Activated CD8-positive, alpha-beta memory T cell treated with anti-CD3 and anti-CD28 coated beads for 36 hours (primary cell): ENCODE measurements around the gene CAPS. TPM values are rescaled to one million over a fixed set of nuclear protein-coding genes. Genes with fewer than 3 reads are reported as not detected.

Experiments
- CTCF ChIA-PET: fragments of 350-600 bp; sonication (Branson Sonifier 250); formaldehyde crosslinking; loops from one replicate; lab custom pipeline; 2021; ENCODE audit warnings: antibody characterized with exemption; lab: Charles Lee
- POLR2A ChIA-PET: fragments of 350-600 bp; sonication (Branson Sonifier 250); formaldehyde crosslinking; loops from one replicate; lab custom pipeline; 2021; ENCODE audit warnings: antibody characterized with exemption; lab: Charles Lee
- total RNA-seq, 2 experiments: library from RNA; stranded (reverse); gene quantifications; one replicate each; pipeline ENCODE4 v1.2.3, GENCODE V29; 2021

CAPS gene
- total RNA-seq, 2 experiments from 2014 or later = 1.7 to 2.2 TPM

GRCh38 chr19:5947435-5947834 lies 33.4 kb downstream of the CAPS start:
- CTCF ChIA-PET = interaction anchor here (1.1 kb wide), 1 partner anchor 119 kb away, joined by 3 read pairs; no protein-coding TSS in a partner anchor

GRCh38 chr19:5948752-5949564 lies 34.9 kb downstream of the CAPS start:
- POLR2A ChIA-PET = interaction anchor here (1.7 kb wide), 1 partner anchor 230 kb away, joined by 5 read pairs; no protein-coding TSS in a partner anchor
- CTCF ChIA-PET = interaction anchor here (0.9 to 1.5 kb wide), 7 partner anchors 9 to 74 kb away, joined by 3 to 4 read pairs (median 3); no protein-coding TSS in a partner anchor

More at GRCh38 chr19:5947435-5947834, 33.4 kb downstream of the CAPS start:
- POLR2A ChIA-PET = interaction anchor here (0.6 to 1.1 kb wide), 2 partner anchors 43 to 303 kb away, joined by 3 to 4 read pairs; no protein-coding TSS in a partner anchor

- ChIA-PET POLR2A (interaction anchor here (0.6 to 1.7 kb wide), 3 partner anchors 13 to 231 kb away, joined by 3 to 13 read pairs (median 5); partner anchors contain the start of gene NDUFA11), CTCF (interaction anchor here (1.0 to 1.1 kb wide), 2 partner anchors 37 to 40 kb away, joined by 3 read pairs; no protein-coding TSS in a partner anchor)
These were observed 35.8 kb downstream of the CAPS start for GRCh38 chr19:5949792-5950305.

DNA sequence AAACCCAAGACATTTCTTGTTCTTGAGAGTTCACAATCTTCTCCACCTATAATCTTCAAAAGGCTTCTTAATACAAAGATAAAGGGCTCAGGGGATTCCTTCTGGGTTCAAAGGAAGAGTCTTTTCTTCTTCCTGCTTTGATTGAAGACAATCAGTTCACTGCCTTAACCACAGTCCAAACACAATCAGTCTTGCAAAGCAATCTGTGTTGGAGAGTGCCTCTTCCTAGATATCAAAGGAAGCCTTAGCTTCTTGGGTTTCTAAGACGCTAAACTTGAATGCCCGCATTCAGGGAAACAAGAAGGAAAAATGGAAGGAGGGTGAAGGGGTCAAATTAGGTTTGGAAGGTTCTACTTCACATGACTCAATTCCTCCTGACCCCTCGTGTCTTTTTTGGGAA lies 36.7 kb downstream of the CAPS start:
- ChIA-PET POLR2A (interaction anchor here (1.0 kb wide), 1 partner anchor 12 kb away, joined by 3 read pairs; no protein-coding TSS in a partner anchor), CTCF (interaction anchor here (1.0 kb wide), 1 partner anchor 37 kb away, joined by 3 read pairs; no protein-coding TSS in a partner anchor)

GRCh38 chr19:5951338-5951861 lies 37.3 kb downstream of the CAPS start:
- ChIA-PET CTCF (interaction anchor here (1.0 kb wide), 1 partner anchor 33 kb away, joined by 3 read pairs; no protein-coding TSS in a partner anchor), POLR2A (interaction anchor here (0.7 kb wide), 1 partner anchor 27 kb away, joined by 12 read pairs; the partner anchor contains the start of gene RANBP3)

DNA sequence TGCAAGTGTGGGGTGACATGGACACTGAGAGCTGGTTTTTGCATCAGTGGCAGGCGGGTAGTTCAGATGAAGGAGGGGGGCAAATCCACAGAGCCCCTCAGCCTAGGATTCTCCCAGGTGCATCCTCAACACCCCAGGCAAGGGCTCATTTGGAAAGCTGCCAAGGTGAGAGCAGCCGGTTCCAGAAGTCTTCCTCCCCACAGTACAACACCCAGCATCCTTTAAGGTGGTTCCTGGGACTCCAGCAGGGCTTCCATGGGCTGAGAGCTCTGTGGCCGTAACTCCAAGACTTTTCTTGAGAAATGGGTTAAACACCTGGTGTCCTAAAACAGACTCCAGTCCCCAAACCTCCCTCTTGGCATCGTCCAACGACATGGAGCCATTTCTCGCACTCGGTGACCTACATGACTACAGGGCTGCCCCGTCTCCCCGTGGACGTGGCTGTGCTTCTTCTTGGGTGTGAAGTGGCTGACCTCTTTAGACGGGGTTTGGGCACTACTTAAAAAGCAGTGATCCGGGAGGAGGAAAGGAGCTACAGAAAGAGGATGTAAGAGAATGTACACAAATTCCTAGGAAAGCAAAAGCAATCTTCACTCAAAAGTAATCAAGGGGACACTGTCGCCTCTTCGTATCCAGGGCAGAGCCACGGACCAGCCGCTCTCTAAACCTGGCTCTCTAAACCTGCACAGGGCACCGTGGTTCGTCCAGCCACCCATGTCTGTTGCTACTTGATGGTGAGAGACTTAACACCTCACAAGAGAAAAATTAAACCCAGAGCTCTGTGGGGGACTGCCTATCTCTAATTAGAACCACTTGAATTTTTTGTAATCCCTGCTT lies 38.4 kb downstream of the CAPS start:
- ChIA-PET POLR2A (interaction anchor here (0.7 to 0.9 kb wide), 2 partner anchors 26 to 49 kb away, joined by 3 to 12 read pairs; partner anchors contain the start of gene RANBP3), CTCF (interaction anchor here (0.6 to 2.0 kb wide), 5 partner anchors 20 to 293 kb away, joined by 3 to 5 read pairs (median 3); partner anchors contain the start of gene NDUFA11)

GRCh38 chr19:5953030-5953589 lies 39.1 kb downstream of the CAPS start:
- POLR2A ChIA-PET = interaction anchor here (0.9 kb wide), 2 partner anchors 25 to 50 kb away, joined by 3 read pairs; partner anchors contain the start of gene RANBP3
- CTCF ChIA-PET = interaction anchor here (0.6 to 2.0 kb wide), 5 partner anchors 19 to 292 kb away, joined by 3 to 5 read pairs (median 3); partner anchors contain the start of gene NDUFA11

- CTCF ChIA-PET = interaction anchor here (1.0 to 2.0 kb wide), 4 partner anchors 19 to 150 kb away, joined by 3 to 5 read pairs (median 4); partner anchors contain the start of gene NDUFA11
- POLR2A ChIA-PET = interaction anchor here (0.9 kb wide), 1 partner anchor 24 kb away, joined by 3 read pairs; the partner anchor contains the start of gene RANBP3
These were observed 39.7 kb downstream of the CAPS start for GRCh38 chr19:5953680-5954213.

DNA sequence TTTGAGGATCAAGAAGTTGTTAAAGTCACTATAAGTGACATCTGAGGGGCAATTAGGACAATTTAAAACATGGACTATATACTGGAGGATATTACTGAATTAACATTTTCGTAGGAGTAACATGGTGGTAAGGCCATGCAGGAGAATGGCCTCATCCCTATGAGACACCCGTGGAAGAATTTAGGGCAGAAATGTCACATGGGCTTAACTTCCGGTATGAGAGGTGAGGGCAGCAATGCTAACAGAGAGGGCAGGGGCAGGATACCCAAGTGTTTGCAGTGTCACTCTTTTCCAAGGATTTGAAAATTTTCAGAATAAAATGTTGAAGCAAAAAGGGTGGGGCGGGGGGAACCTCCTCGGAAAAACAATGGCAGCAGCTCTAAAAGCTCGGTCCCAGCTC lies 40.2 kb downstream of the CAPS start:
- ChIA-PET CTCF (interaction anchor here (2.0 kb wide), 1 partner anchor 18 kb away, joined by 4 read pairs; no protein-coding TSS in a partner anchor), POLR2A (no interaction called here)

GRCh38 chr19:5955636-5955935 lies 41.5 kb downstream of the CAPS start:
- ChIA-PET POLR2A (no interaction called here), CTCF (no interaction called here)

- ChIA-PET POLR2A (no interaction called here), CTCF (interaction anchor here (1.1 to 1.5 kb wide), 2 partner anchors 10 to 12 kb away, joined by 3 to 4 read pairs; no protein-coding TSS in a partner anchor)
These were observed 42.3 kb downstream of the CAPS start for GRCh38 chr19:5956323-5956722.

GRCh38 chr19:5956728-5957127 lies 42.7 kb downstream of the CAPS start:
- POLR2A ChIA-PET = no interaction called here
- CTCF ChIA-PET = interaction anchor here (1.1 to 1.5 kb wide), 2 partner anchors 10 to 11 kb away, joined by 3 to 4 read pairs; no protein-coding TSS in a partner anchor

DNA sequence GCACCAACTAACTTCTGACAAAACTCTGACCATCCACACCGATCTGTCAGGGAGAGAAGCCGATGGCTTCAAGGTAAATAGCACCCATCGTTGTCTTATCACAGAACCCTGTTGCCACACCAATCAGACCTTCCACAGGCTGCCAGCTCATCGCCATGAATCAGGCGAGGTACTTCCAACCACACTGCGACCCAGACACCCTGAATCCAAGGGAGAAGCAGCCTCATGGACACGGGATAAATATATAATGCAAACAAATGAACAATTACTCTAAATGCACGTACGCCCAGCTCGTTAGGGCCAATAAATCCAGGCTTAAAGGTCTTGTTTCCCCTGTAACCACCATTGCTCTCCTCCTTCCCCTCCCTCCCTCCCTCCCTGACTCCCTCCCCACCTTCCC lies 43.1 kb downstream of the CAPS start:
- POLR2A ChIA-PET = no interaction called here
- CTCF ChIA-PET = interaction anchor here (1.2 to 1.5 kb wide), 2 partner anchors 9 to 11 kb away, joined by 4 read pairs; no protein-coding TSS in a partner anchor

- POLR2A ChIA-PET = no interaction called here
- CTCF ChIA-PET = interaction anchor here (1.2 kb wide), 1 partner anchor 10 kb away, joined by 4 read pairs; no protein-coding TSS in a partner anchor
These were observed 44.2 kb downstream of the CAPS start for GRCh38 chr19:5958074-5958850.

GRCh38 chr19:5958851-5959122 lies 44.7 kb downstream of the CAPS start:
- CTCF ChIA-PET = no interaction called here
- POLR2A ChIA-PET = no interaction called here

- CTCF ChIA-PET = interaction anchor here (0.7 to 1.6 kb wide), 2 partner anchors 8 to 11 kb away, joined by 3 to 4 read pairs; no protein-coding TSS in a partner anchor
- POLR2A ChIA-PET = no interaction called here
These were observed 45.4 kb downstream of the CAPS start for GRCh38 chr19:5959260-5960004.
